GM21825 (cell line): ENCODE data around the gene STRIP2.
A peak's percentile ranks its signal among the peaks of the same experiment; 100 is the strongest.

Experiments
- ATAC-seq: cut with Tn5 transposase; IDR thresholded peaks from one replicate; pipeline ENCODE4 v1.9.1; 2021; ENCODE audit warnings: mild to moderate bottlenecking, moderate library complexity; ENCODE audit not compliant: unreplicated experiment

STRIP2 gene

DNA sequence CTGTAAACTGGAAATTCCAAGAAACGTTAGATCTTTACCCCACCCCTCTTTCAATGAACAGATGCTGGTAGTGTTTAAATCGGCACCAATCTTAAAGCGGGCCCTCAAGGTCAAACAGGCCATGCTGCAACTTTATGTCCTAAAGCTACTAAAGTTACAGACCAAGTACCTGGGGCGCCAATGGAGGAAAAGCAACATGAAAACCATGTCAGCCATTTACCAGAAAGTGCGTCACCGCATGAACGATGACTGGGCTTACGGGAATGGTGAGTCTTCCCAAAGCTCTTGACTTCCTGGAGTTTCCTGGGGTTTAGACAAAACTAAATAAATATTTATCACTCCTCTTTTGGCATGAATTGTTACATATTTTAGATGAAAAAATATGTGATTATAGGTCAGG lies 48.5 kb downstream of the STRIP2 start:
- ATAC-seq: no peak

DNA sequence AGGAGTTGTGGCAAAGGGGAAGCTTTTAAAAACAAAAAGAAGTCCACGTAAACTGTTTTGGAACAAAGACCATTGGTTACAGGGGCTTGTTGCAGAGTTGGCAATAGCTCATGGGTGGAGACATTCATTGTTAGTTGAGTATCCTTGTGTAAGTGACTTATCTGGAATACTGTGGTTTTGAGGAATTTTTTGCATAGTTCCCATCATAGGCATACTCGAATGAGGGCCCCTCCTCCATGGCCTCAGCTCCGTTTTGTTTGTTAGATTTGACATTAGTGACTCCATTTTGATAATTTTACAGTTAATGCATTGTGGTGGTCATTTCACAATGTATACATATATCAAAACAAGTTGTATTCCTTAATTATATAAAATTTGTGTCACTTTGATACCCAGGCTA lies 55.3 kb downstream of the STRIP2 start:
- no peak for ATAC-seq

DNA sequence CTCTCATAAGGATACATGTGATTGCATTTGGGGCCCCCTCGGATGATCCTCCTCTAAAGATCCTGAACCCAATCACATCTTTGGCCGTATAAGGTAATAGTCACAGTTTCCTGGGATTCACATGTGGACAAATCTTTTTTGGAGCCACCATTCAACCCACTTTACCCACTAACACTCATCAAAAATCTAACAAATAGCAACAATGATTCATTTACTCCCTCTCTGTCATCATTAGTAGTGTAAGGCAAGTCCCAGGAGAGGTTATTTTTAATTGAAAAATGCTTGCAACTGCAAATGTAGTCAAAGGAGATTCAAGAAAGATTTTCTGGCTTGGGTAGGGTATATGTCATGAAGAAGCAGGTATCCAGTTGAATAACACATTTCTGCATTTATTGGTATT lies 58.2 kb downstream of the STRIP2 start:
- ATAC-seq: no peak

DNA sequence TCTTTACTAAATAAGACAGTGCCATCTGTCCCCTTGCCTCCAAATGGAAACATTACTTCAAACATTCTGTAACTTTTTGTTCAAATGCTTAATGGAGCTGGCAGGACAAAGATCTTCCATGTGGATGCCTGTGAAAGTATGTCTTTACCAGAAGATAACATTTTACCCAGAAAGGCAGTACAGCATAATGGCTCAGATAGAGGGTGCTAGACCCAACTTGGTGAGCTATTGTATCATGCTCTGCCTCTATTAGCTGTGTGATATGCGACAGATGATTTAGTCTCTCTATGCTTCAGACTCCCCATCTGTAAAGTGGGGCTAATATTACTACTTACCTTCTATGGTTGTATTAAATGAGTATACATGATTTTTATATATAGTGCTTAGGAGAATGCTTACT lies 59.3 kb downstream of the STRIP2 start:
- peak; percentile 22 for ATAC-seq

DNA sequence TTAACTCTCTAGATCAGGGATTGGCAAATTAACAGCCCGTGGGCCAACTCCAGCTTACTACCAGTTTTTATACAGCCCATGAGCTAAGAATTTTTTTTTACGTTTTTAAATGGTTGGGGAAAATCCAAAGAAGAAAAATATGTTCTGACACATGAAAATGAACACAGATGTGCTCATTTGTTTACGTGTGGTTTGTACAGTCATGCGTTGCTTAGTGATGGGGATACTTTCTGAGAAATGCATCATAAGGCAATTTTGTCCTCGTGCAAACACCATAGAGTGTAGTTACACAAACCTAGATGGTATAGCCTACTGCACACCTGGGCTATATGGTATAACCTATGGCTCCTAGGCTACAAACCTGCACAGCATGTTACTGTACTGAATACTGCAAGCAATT lies 59.8 kb downstream of the STRIP2 start:
- ATAC-seq: peak; percentile 64

DNA sequence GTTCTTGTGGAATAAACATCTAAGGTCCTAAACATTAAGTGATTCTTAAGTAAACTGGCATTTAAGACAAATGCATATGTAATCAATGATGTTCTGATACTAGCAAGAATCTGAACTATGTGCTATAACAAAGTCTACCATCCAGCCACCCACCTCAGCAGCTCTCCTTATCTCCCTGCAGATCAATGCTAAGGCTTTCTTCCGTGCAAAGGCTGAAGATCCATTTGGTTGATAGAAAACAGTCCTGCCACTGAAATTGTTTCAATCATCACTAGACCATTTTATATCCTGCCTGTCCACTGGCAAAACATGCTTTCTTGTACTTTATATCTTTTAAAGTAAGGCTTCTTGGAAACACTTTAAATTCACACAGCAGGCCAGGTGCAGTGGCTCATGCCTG lies 61.8 kb downstream of the STRIP2 start:
- ATAC-seq: no peak

DNA sequence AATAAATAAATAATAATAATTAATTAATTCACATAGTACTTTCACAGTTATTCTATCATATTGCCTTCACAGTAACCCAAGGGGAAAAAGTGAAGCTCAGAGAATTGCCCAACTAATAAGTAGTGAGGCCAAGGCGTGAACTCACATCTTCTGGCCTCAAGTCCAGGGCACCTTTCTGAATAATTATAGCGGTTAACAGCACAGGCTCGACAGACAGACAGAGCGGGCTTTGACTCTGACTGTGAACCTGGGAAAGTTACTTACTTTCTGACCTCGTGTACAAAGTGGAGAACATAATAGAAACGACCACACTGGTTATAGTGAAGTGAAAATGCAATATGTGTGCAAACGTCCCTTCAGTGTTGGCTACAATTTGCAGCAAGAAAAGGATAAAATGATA lies 62.4 kb downstream of the STRIP2 start:
- ATAC-seq: no peak

DNA sequence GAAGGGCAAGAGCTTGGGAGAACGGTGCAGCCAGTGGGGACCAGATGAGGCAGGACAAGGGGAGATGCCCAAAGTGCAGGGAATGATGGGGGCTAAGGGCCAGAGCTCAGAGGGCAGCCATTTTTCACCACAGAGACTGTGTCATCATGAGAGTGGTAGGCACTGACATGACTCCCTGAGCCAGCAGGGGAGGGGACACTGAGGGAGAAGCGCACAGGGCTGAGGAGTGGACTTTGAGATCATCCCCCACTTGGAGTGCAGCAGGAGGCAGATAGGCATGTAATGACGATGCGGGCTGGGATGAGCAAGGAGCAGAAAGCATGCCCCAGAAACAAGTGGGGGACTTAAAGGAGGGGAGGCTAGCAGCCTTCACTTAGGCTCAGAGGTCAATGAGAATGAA lies 62.9 kb downstream of the STRIP2 start:
- no peak for ATAC-seq

DNA sequence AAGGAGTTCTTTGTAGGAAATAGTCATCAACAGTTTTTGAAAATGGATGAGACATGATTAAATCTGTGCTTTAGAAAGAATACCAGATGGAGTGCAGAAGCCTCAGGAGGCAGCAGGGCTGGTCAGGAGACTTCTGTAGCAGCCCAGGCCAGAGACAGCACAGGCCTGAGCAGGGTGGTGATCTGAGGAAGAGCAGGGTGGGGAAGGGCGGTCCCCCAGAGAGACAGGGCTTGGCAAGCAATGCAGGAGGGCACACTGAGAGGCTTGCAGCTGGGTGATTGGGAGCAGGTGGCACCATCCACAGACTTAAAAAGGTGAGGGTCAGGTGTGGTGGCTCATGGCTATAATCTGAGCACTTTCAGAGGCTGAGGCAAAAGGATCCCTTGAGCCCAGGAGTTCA lies 63.8 kb downstream of the STRIP2 start:
- no peak for ATAC-seq

DNA sequence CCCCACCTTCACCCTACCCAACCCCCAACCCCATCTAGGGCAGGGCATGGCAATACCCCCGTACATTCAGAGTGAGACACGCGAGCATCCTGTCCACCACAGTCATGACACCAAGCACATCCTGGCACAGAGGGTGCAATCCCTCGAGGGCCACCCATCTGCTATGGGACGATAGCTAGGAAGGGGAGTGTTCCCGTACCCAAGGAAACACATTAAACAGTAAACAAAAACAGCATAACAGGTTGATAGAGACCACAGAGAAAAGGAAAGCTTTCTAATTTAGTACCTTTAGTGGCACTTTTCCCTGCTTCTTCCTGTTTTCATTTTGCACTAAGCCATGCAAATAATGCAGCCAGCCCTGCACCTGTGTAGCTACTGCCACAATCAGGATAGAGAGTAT lies 65.8 kb downstream of the STRIP2 start:
- ATAC-seq: peak; percentile 41

DNA sequence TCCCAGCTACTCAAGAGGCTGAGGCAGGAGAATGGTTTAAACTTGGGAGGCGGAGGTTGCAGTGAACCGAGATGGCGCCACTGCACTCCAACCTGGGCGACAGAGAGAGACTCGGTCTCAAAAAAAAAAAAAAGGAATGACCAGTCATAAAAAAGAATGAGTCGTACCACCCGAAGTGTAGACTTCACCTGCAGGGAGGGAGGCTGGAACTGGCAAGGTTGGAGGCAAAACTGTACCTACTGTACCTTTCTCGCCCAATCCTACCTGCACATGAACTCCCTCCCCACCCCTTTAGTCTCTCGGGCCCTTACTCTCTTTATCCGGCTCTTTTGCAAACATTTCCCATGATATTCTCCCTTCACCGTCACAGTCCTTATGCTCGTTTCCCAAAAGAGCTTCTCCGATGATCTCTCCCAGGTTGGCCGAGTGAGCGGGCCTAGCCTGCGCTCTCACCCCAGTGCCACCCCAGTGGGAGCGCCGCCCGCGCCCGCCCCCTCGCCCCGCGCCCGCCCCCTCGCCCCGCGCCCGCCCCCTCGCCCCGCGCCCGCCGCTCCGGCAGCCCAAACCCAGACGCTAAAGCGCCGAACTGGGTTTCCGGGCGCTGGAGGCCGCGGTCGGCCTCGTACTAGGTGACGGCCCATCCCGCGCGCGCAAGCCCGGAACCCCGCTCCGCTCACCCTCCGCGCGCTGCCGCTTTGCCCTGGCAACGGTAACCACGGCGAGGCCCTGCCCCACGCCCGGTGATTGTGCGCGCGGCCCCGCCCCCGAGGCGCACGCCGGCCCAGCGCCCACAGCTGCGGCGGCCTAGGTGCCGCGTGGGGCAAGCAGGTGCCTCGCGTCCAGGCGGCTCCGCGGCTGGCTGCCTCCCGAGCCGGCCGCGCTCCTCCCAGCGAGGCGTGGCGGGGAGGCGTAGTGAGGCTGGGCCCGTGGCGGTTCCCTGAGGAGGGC lies 67.8 kb downstream of the STRIP2 start, which contains the start of gene SMKR1:
TSS of gene SMKR1 (plus strand) at position 772 of the 948 bp plus-strand sequence. CDS start 294 bp downstream, outside the sequence.
- peak; percentile 77 for ATAC-seq

DNA sequence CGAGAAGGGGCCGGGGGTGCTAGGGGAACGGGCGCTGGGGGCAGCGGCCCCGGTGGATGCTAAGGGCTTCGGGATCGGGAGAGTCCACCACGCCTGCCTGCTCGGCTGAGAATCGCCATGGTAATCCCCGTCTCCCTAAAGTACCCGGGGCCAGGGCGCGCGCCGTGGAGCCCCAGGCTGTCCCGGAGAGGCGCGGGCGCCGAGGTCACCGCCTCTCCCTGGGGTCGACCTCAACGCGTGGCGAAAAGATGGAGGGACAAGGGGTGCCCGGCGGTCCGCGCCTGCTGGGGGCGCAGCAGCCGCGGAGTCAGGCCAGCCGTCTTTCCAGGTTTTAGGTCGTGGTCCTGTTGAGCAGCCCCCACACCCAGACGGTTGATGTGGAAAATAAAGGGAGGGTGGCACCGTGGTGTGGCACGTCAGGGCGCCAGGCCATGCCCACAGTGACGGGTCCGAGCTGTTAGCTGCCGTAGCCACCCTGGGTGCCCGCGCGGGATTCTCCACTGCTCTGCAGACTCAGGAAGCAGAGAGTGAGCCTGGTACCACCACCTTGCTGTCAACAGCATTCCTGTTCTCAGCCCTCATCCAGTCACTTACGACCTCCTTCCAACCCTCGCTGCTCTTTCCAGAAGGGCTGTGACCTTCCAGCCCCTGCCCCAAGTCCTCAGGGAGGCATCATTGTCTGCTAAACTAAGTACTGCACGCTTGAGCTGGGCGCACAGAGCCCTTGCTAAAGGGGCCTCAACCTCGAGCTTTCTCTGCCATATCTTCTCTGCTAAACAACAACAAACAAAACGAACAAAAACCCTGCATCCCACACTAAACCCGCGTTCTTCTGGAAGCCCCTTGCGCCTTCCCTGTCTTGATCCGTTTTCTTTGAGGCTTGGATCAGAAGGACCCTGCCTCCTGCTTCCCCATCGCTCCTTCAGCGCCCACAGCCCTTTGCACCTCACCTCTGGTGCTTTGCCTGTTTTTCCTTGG lies 68.8 kb downstream of the STRIP2 start:
- ATAC-seq: no peak

DNA sequence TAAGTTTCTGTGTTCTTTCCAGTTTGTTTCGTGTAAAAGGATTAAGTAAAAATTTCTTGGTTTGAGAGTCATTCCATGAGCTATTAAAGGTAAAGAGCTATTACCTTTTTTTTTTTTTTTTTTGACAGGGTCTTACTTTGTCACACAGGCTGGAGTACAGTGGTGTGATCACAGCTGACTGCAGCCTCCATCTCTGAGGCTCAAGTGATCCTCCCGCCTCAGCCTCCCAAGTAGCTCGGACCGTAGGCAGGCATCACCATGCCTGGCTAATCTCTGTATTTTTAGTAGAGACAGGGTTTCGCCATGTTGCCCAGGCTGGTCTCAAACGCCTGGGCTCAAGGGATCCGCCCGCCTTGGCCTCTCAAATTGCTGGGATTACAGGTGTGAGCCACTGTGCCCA lies 69.5 kb downstream of the STRIP2 start:
- no peak for ATAC-seq

DNA sequence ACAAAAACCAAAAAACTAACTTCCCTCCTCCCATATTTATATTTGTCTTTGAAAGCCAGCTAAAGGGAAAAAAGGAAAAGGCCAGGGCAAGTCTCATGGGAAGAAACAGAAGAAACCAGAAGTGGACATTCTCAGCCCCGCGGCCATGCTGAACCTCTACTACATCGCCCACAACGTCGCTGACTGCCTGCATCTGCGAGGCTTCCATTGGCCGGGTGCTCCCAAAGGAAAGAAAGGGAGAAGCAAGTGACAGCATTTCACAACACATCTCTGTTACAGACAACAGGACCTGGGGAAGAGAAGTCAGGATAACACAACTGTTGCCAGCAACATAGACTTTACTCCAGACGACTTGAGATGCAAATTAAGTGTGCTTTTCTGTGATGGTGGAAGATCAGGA lies 78.0 kb downstream of the STRIP2 start:
- ATAC-seq: no peak

DNA sequence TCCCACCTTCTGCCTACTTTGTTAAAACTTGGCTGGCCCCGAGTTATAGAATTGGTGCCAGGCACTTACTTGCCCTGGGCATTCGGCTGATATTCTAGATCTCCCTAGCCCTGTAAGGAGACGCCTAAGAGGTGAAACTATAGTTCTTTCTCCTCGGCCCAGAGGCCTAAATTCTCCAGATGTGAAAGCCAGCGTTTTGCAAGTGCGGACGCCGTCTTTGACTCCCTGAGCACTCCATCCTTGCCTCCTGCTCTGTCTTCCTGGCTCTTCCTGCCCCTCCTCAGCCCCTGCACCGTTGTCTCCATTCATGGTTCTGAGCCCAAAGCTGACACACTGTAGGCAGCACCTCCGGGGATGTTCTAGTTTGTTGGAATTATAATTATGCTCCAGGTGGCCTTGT lies 79.3 kb downstream of the STRIP2 start:
- ATAC-seq: no peak

DNA sequence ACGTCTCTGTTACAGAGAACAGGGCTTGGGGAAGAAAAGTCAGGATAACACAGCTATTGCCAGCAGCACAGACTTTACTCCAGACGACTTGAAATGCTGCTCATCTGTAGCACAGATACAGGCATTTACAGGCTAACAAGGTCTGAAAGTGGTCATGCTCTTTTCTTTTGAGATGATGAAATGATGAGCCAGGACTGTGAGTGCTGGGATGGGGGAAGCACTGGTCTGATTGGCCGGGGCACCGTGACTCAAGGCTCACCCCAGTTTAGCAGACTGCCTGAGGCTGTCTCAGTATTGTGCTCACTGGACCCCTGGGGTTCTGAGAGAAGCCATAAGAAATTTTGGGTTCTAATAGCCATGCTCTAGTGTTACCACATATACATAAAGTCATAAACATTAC lies 80.5 kb downstream of the STRIP2 start:
- no peak for ATAC-seq

DNA sequence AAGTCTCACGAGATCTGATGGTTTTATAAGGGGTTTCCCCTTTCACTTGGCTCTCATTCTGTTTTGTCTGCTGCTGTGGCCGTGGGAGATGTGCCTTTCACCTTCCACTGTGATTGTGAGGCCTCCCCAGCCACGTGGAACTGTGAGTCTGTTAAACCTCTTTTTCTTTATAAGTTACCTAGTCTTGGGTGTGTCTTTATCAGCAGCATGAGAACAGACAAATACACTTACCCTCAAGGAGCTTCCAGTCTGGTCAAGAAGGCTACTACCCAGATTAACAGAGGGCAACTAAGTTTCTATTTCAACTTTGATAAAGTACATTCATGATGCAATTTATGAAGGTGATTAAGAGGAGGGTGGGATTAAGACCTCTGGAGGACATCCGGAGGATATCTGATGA lies 81.1 kb downstream of the STRIP2 start:
- no peak for ATAC-seq

DNA sequence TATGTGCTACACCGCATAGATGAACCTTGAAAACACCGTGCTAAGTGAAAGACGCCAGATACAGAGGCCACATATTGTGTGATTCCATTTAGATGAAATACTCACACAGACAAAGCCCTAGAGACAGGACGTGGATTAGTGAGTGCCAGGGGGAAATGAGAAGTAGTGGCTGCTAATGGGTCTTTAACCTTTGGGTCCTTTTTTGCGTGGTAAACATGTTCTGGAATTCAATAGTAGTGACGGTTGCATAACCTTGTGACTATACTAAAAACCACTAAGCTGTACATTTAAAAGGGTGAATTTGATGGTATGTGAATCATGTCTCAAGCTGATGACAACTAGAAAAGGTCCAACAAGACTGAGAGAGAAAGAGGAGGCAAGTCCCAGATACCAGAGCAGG lies 83.7 kb downstream of the STRIP2 start:
- no peak for ATAC-seq

DNA sequence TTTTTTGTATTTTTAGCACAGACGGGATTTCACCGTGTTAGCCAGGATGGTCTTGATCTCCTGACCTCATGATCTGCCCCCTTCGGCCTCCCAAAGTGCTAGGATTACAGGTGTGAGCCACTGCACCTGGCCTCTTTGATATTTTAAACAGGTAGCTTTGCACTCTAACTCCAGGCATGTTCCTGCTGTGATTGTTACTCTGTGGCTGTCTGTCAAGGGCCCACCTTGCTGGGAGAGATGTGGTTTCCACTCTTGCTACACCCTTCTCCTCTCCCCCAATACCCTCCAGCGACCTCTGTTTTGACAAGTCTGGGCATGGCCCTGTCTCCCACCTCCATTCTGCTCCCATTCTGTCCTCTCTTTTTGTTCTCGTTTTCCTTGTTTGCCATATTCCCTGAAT lies 85.2 kb downstream of the STRIP2 start:
- no peak for ATAC-seq

DNA sequence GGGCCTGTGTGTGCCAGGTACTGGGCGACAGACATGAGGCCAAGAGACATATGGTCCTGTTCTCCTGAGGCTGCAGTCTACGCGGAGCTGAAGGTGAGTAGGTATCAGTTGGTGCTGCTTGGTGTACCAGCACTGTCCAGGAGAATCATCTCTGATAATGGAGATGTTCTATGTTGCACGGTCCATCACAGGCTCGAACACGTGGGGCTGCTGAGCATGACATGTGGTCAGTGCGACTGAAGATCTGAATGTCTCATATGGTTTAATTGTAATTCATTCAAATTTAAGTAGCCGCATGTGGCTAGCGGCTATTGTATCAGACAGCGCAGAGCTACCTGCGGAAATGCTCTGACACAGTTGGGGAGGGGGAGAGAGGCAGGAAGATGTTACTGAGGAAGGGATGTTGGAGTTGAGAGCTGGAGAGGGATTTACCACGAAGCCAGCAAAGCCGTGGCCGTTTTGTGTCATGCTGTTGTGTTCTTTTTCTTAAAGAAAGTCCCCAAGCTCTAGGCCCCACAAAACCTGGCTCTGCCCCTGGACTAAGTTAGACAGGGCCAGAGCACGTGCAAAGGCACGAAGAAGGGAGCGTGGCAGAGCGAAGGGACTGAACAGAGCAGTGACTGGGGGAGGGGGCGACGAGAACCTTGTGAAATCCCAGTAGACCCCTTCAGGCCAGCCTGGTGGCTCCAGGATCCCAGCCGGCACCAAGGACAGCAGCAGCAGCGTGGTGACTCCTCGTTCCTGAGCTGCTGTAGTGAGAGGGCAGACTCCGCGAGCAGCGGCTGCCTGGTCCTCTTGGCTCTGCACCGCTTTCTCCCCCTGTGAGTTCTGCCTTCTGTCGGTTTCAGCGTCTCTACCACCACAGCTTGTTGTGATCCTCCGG lies 88.1 kb downstream of the STRIP2 start:
- no peak for ATAC-seq

DNA sequence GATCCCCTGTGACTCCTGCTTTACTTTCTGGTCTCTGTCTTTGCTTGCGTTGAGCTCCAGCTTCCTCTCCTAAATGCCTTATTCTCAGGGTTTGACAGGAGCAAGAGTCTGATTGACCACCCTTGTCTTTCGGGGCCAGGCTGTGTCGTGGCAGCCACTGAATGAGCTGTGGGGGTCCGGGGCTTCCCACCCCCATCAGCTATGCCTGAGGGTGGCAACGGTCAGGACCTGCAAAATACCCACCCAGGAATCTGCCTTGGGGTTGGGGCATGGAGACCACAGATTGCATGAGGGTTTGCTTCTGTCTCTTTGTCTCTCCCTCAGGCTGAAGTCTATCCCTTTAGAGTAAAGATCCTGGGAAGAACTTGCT lies 88.7 kb downstream of the STRIP2 start:
- ATAC-seq: no peak
